Ovary (tissue), 3 donors: ENCODE results near the gene DUSP22.

Source experiments
- EP300 ChIP-seq: sonication (generic); formaldehyde crosslinking; IDR thresholded peaks from one replicate; pipeline ENCODE4 v1.6.1; 2017; ENCODE audit warnings: antibody characterized with exemption
- POLR2A ChIP-seq: fragments of 450-650 bp; IDR thresholded peaks from one replicate; pipeline ENCODE4 v1.6.1; 2017; ENCODE audit warnings: antibody characterized with exemption, mild to moderate bottlenecking, moderate library complexity
- TF ChIP-seq, protein P1 (sequence below), 3 donors: fragments of 450-650 bp in 2 of 3; fragments of 200-600 bp in 1 of 3; IDR thresholded peaks; one replicate each; pipeline versions ENCODE4 v1.5.1 to v1.8.0; 2016 to 2022; ENCODE audit warnings: antibody characterized with exemption in 3 of 3, mild to moderate bottlenecking in 1 of 3
- donor health status: DM: no; HTN: no; CAD: no.

DNA sequence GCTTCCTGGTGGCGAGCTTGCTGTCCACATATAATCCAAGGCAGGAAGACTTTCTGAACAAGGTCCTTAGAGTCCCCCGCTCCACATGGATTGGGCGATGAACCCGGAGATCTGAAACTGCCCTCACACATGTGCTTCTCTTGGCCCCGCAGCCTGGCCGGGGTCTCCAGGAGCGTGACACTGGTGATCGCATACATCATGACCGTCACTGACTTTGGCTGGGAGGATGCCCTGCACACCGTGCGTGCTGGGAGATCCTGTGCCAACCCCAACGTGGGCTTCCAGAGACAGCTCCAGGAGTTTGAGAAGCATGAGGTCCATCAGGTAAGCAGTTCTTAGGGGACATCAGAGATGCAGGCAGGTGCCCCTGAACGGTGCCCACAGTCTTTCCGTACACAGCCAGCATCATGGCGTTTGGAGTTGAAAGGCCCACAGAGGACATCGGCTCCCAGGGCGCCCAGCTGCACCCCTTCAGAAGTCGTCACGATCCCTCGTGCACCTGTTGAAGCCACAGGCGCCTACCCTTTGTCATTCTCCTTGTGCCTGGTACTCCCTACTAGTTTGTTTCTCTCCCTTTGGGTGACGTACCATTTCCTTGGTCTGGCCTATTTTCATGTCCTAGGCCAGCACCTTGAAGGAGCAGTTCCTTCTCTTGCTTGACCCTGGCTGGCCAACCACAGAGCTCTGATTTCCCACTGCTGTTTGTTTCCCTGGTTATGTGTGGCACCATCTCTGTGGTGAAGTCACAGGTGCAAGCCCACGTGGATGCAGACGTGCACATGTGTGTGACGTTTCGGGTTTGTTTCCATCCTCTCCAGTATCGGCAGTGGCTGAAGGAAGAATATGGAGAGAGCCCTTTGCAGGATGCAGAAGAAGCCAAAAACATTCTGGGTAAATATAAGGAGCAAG is 55.9 kb downstream of the DUSP22 start:
- TF ChIP-seq, protein P1, sequence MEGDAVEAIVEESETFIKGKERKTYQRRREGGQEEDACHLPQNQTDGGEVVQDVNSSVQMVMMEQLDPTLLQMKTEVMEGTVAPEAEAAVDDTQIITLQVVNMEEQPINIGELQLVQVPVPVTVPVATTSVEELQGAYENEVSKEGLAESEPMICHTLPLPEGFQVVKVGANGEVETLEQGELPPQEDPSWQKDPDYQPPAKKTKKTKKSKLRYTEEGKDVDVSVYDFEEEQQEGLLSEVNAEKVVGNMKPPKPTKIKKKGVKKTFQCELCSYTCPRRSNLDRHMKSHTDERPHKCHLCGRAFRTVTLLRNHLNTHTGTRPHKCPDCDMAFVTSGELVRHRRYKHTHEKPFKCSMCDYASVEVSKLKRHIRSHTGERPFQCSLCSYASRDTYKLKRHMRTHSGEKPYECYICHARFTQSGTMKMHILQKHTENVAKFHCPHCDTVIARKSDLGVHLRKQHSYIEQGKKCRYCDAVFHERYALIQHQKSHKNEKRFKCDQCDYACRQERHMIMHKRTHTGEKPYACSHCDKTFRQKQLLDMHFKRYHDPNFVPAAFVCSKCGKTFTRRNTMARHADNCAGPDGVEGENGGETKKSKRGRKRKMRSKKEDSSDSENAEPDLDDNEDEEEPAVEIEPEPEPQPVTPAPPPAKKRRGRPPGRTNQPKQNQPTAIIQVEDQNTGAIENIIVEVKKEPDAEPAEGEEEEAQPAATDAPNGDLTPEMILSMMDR (IDR thresholded peaks at IDR 0.05): no peak
- TF ChIP-seq POLR2A (no peak), EP300 (no peak)
